Caco-2 (cell line): ENCODE data around the gene LRP1B. TPM values are rescaled to one million over a fixed set of nuclear protein-coding genes. Genes with fewer than 3 reads are reported as not detected.
"Not testable (repeated sequence)": the region's sequence is repeated elsewhere in the genome, so short reads cannot be mapped to it uniquely, and the experiment has no call there.

Source experiments
- BruUV-seq: library from RNA; stranded (reverse); fragments of 400-500 nt; replicated peaks from 2 replicates; lab custom pipeline; 2021; lab: Mats Ljungman, UMichigan
- CTCF ChIA-PET: fragments of 300-600 bp; sonication (Branson Sonifier 250); formaldehyde crosslinking; loops from one replicate; lab custom pipeline; 2022; ENCODE audit warnings: antibody characterized with exemption; lab: Charles Lee
- POLR2A ChIA-PET: fragments of 300-600 bp; sonication (Branson Sonifier 250); formaldehyde crosslinking; loops from one replicate; lab custom pipeline; 2022; ENCODE audit warnings: antibody characterized with exemption; lab: Charles Lee
- DNase-seq, 2 experiments: peaks; one replicate each; pipeline versions ENCODE4 v3.0.0 to v3.0.0-alpha.2; 2020 to 2022
- H3K27me3 ChIP-seq: replicated peaks from 2 replicates; pipeline ENCODE4 v1.6.0; 2011; ENCODE audit warnings: low read length; ENCODE audit not compliant: control insufficient read depth, insufficient read depth
- H3K36me3 ChIP-seq: 2 replicates; pipeline ENCODE4 v1.5.1; 2011; ENCODE audit warnings: low read length; ENCODE audit not compliant: control insufficient read depth, insufficient read depth
- H3K4me1 ChIP-seq: fragments of 250-450 bp; sonication (Bioruptor Pico); 2 replicates; pipeline ENCODE4 v1.5.1; 2020; ENCODE audit warnings: mild to moderate bottlenecking
- H3K4me3 ChIP-seq: 2 replicates; pipeline ENCODE4 v1.5.1; 2011; ENCODE audit warnings: low read depth, mild to moderate bottlenecking, control low read depth, low read length
- H3K9me3 ChIP-seq: fragments of 250-450 bp; sonication (Bioruptor Pico); 2 replicates; pipeline ENCODE4 v1.5.1; 2020; ENCODE audit warnings: mild to moderate bottlenecking, moderate library complexity
- H3K27ac Mint-ChIP-seq: one replicate; pipeline ENCODE4 v1.8.0; 2022; ENCODE audit warnings: mixed read lengths; ENCODE audit not compliant: unreplicated experiment
- H3K27me3 Mint-ChIP-seq: one replicate; pipeline ENCODE4 v1.8.0; 2022; ENCODE audit warnings: mixed read lengths; ENCODE audit not compliant: insufficient read depth, unreplicated experiment
- H3K36me3 Mint-ChIP-seq: one replicate; pipeline ENCODE4 v1.8.0; 2022; ENCODE audit warnings: mild to moderate bottlenecking, mixed read lengths; ENCODE audit not compliant: insufficient read depth, unreplicated experiment
- H3K4me1 Mint-ChIP-seq: one replicate; pipeline ENCODE4 v1.8.0; 2022; ENCODE audit warnings: low read depth, mixed read lengths; ENCODE audit not compliant: unreplicated experiment
- H3K4me3 Mint-ChIP-seq: one replicate; pipeline ENCODE4 v1.8.0; 2022; ENCODE audit warnings: mild to moderate bottlenecking, moderate library complexity, mixed read lengths; ENCODE audit not compliant: unreplicated experiment
- H3K9me3 Mint-ChIP-seq: one replicate; pipeline ENCODE4 v1.8.0; 2022; ENCODE audit warnings: mixed read lengths; ENCODE audit not compliant: unreplicated experiment
- intact Hi-C: fragments of 100-400 bp; cut with micrococcal nuclease; formaldehyde crosslinking; loops from one replicate; pipeline ENCODE4 v1.10.0; 2022; ENCODE audit not compliant: unreplicated experiment
- total RNA-seq: library from RNA; stranded (reverse); gene quantifications from 2 replicates; pipeline ENCODE4 v1.2.3, GENCODE V29; 2022
- TF ChIP-seq, protein P1 (sequence below), 2 experiments: fragments of 200-600 bp in 1 of 2; IDR thresholded peaks; 1 replicate in 1 of 2; 2 replicates in 1 of 2; pipeline versions ENCODE4 v1.5.1 to v1.8.0; 2011 to 2022; ENCODE audit warnings: antibody characterized with exemption in 1 of 2, control low read depth in 1 of 2, inconsistent platforms in 1 of 2, low read depth in 1 of 2, low read length in 1 of 2, mild to moderate bottlenecking in 1 of 2, moderate library complexity in 1 of 2; ENCODE audit not compliant: insufficient read depth in 1 of 2, severe bottlenecking in 1 of 2, unreplicated experiment in 1 of 2

LRP1B gene
- total RNA-seq, 1 experiment from 2014 or later, result not detected

DNA sequence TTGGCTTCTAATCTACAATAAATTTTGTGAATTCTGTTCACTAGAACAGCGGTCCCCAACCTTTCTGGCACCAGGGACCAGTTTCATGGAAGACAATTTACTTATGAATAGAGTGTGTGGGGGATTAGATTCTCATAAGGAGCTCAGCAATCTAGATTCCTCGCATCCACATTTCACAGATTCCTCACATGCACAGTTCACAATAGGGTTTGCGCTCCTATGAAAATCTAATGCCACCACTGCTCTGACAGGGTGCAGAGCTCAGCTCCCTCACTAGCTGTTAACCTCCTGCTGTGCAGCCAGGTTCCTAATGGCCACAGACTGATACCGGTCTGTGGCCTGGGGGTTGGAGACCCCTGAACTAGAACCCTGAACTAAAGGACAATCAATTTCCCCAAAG is 1782.0 kb downstream of the LRP1B start:
- CTCF ChIA-PET, result no interaction called here

DNA sequence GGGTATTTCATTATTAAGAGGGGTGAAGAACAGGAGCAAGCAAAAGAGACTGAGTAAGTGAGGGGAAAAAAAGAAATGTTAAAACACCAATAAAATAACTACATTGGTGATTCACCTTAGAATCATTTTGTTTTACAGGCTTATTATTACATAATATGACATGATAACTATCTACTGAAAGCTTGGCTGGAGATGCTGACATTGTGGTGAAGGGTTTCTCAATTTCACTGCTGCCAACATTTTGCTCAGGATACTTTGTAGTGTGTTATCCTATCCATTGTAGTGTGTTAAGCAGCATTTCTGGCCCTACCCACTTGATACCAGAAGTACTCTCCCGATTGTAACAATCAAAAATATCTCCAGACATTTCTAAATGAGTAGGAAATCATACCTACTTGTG is 1786.0 kb downstream of the LRP1B start:
- no peaks in the 10 kb centered on the region for H3K4me1 Mint-ChIP-seq
- CTCF ChIA-PET, result no interaction called here

More for the DNA sequence above, 1782.0 kb downstream of the LRP1B start:
- H3K36me3 ChIP-seq, result no peaks in the 10 kb centered on the region
- Mint-ChIP-seq H3K9me3 (no peaks in the 10 kb centered on the region), H3K36me3 (no peaks in the 10 kb centered on the region), H3K27ac (no peak overlapping the region), H3K27me3 (no peaks in the 10 kb centered on the region), H3K4me3 (no peak overlapping the region), H3K4me1 (no peaks in the 10 kb centered on the region)
- no peak for DNase-seq
- no TSS peak for BruUV-seq
- H3K4me1 ChIP-seq, result no peaks in the 10 kb centered on the region
- no peak overlapping the region for H3K4me3 ChIP-seq
- POLR2A ChIA-PET, result no interaction called here
- intact Hi-C loops, result no loop called here
- no peaks in the 10 kb centered on the region for H3K9me3 ChIP-seq
- TF ChIP-seq, protein P1, sequence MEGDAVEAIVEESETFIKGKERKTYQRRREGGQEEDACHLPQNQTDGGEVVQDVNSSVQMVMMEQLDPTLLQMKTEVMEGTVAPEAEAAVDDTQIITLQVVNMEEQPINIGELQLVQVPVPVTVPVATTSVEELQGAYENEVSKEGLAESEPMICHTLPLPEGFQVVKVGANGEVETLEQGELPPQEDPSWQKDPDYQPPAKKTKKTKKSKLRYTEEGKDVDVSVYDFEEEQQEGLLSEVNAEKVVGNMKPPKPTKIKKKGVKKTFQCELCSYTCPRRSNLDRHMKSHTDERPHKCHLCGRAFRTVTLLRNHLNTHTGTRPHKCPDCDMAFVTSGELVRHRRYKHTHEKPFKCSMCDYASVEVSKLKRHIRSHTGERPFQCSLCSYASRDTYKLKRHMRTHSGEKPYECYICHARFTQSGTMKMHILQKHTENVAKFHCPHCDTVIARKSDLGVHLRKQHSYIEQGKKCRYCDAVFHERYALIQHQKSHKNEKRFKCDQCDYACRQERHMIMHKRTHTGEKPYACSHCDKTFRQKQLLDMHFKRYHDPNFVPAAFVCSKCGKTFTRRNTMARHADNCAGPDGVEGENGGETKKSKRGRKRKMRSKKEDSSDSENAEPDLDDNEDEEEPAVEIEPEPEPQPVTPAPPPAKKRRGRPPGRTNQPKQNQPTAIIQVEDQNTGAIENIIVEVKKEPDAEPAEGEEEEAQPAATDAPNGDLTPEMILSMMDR (IDR thresholded peaks at IDR 0.05; ENCODE audit: insufficient read depth in 1 of 2, low read depth in 1 of 2, low read length in 1 of 2, severe bottlenecking in 1 of 2, unreplicated experiment in 1 of 2), result no peak
- H3K27me3 ChIP-seq, result no peaks in the 10 kb centered on the region

DNA sequence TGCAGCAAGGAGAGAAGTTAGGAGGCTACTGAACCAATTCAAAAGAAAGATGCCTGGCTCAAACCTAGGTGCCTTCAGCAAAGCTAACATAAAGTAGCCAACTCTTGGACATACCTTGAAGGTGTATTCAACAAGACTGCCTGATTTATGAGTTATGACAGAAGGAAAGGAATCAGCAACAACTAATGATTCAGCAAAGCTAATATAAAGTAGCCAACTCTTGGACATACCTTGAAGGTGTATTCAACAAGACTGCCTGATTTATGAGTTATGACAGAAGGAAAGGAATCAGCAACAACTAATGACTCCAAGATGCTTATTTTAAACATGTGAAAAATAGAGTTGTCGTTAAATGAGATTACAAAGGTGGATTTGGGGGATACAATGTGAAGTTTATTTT is 1786.5 kb downstream of the LRP1B start:
- DNase-seq, H3K9me3 Mint-ChIP-seq, H3K4me3 Mint-ChIP-seq, H3K4me1 ChIP-seq, H3K36me3 ChIP-seq, POLR2A ChIA-PET, H3K27ac Mint-ChIP-seq, intact Hi-C loops, CTCF ChIA-PET, H3K4me3 ChIP-seq, H3K4me1 Mint-ChIP-seq, H3K9me3 ChIP-seq, H3K27me3 ChIP-seq, H3K27me3 Mint-ChIP-seq, BruUV-seq, H3K36me3 Mint-ChIP-seq: not testable (repeated sequence)

More for the DNA sequence above, 1786.0 kb downstream of the LRP1B start:
- DNase-seq, result no peak
- BruUV-seq, result no TSS peak
- no peak overlapping the region for H3K4me3 ChIP-seq
- no peaks in the 10 kb centered on the region for H3K9me3 ChIP-seq
- POLR2A ChIA-PET, result no interaction called here
- no peak overlapping the region for H3K4me3 Mint-ChIP-seq
- no peaks in the 10 kb centered on the region for H3K27me3 Mint-ChIP-seq
- H3K36me3 Mint-ChIP-seq, result no peaks in the 10 kb centered on the region
- TF ChIP-seq, protein P1 (IDR thresholded peaks at IDR 0.05; ENCODE audit: insufficient read depth in 1 of 2, low read depth in 1 of 2, low read length in 1 of 2, severe bottlenecking in 1 of 2, unreplicated experiment in 1 of 2), result no peak
- no peaks in the 10 kb centered on the region for H3K27me3 ChIP-seq
- intact Hi-C loops, result no loop called here
- H3K36me3 ChIP-seq, result no peaks in the 10 kb centered on the region
- no peaks in the 10 kb centered on the region for H3K9me3 Mint-ChIP-seq
- no peaks in the 10 kb centered on the region for H3K4me1 ChIP-seq
- no peak overlapping the region for H3K27ac Mint-ChIP-seq

DNA sequence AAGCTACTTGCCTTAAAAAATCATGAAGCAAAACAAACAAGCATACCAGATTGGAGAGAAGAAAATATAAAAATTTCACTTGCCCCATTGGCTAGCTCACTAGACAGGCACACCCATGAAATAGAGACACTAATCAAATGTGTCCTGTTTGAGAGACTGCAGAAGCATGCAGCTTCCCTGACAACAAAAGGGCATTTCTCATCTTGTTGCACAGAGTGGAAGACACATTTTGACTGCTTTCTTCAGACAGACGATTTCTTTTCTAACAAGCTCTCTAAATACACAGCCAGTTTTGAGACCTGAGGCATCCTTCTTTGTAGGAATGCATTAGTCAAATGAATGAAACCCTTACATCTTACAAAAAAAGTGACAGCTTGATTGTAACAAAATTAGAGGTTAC is 1792.0 kb downstream of the LRP1B start:
- no peaks in the 10 kb centered on the region for H3K27me3 ChIP-seq
- no peaks in the 10 kb centered on the region for H3K9me3 ChIP-seq
- no peaks in the 10 kb centered on the region for H3K9me3 Mint-ChIP-seq
- TF ChIP-seq, protein P1 (IDR thresholded peaks at IDR 0.05; ENCODE audit: insufficient read depth in 1 of 2, low read depth in 1 of 2, low read length in 1 of 2, severe bottlenecking in 1 of 2, unreplicated experiment in 1 of 2), result no peak
- H3K4me3 Mint-ChIP-seq, result no peak overlapping the region
- no peaks in the 10 kb centered on the region for H3K27me3 Mint-ChIP-seq
- no peak for DNase-seq
- no TSS peak for BruUV-seq
- no peaks in the 10 kb centered on the region for H3K4me1 Mint-ChIP-seq
- intact Hi-C loops, result no loop called here
- ChIA-PET POLR2A (no interaction called here), CTCF (no interaction called here)
- H3K36me3 ChIP-seq, result no peaks in the 10 kb centered on the region
- H3K4me3 ChIP-seq, result no peak overlapping the region
- H3K36me3 Mint-ChIP-seq, result no peaks in the 10 kb centered on the region
- H3K27ac Mint-ChIP-seq, result no peak overlapping the region
- no peaks in the 10 kb centered on the region for H3K4me1 ChIP-seq
